CD14-positive monocyte (primary cell): Measurements from ENCODE around the gene FANCC. TPM values are rescaled to one million over a fixed set of nuclear protein-coding genes. Genes with fewer than 3 reads are reported as not detected.

Experiments
- DNase-seq, 3 donors: peaks; one replicate each; pipeline ENCODE4 v3.0.0-alpha.2; 2011 to 2022
- H2AFZ ChIP-seq: 2 replicates; pipeline ENCODE4 v1.6.0; 2012; ENCODE audit warnings: mild to moderate bottlenecking, low read depth, low read length, inconsistent platforms; ENCODE audit not compliant: insufficient read depth, poor library complexity, severe bottlenecking
- H3K27ac ChIP-seq, 2 donors: 1 replicate in 1 of 2; 2 replicates in 1 of 2; pipeline ENCODE4 v1.5.1; 2012 to 2013; ENCODE audit warnings: low read length in 2 of 2, control low read depth in 1 of 2, inconsistent platforms in 1 of 2, low read depth in 1 of 2, mild to moderate bottlenecking in 1 of 2
- H3K27me3 ChIP-seq, 2 donors: one replicate each; pipeline versions ENCODE4 v1.6.0 to v1.6.1; 2011 to 2013; ENCODE audit warnings: low read length in 2 of 2; ENCODE audit not compliant: control insufficient read depth in 2 of 2, insufficient read depth in 2 of 2
- H3K36me3 ChIP-seq, 2 donors: replicated peaks in 1 of 2; 1 replicate in 1 of 2; 2 replicates in 1 of 2; pipeline versions ENCODE4 v1.5.1 to v1.6.1; 2012 to 2013; ENCODE audit warnings: low read length in 2 of 2, control low read depth in 1 of 2, inconsistent platforms in 1 of 2, mild to moderate bottlenecking in 1 of 2; ENCODE audit not compliant: insufficient read depth in 2 of 2, control insufficient read depth in 1 of 2
- H3K4me1 ChIP-seq, 2 donors: 1 replicate in 1 of 2; 2 replicates in 1 of 2; pipeline versions ENCODE4 v1.5.1 to v1.6.1; 2012 to 2013; ENCODE audit warnings: low read length in 2 of 2, control low read depth in 1 of 2, inconsistent platforms in 1 of 2, mild to moderate bottlenecking in 1 of 2, moderate library complexity in 1 of 2; ENCODE audit not compliant: insufficient read depth in 2 of 2, control insufficient read depth in 1 of 2
- H3K4me2 ChIP-seq: replicated peaks from 2 replicates; pipeline ENCODE3; 2012; ENCODE audit warnings: low read length, moderate library complexity, mild to moderate bottlenecking; ENCODE audit not compliant: poor library complexity, severe bottlenecking; ENCODE audit errors: extremely low read depth
- H3K4me3 ChIP-seq, 3 experiments: fragments of 200-600 bp in 1 of 3; sonication (generic) in 1 of 3; replicated peaks in 1 of 3; 1 replicate in 2 of 3; 2 replicates in 1 of 3; pipeline ENCODE4 v1.5.1; 2011 to 2013; ENCODE audit warnings: low read length in 3 of 3, mild to moderate bottlenecking in 3 of 3, control low read depth in 2 of 3, low read depth in 2 of 3, inconsistent platforms in 1 of 3, moderate library complexity in 1 of 3
- H3K79me2 ChIP-seq: 2 replicates; pipeline ENCODE4 v1.6.0; 2012; ENCODE audit warnings: mild to moderate bottlenecking, control low read depth, inconsistent platforms, low read length, moderate library complexity; ENCODE audit not compliant: insufficient read depth
- H3K9ac ChIP-seq: 2 replicates; pipeline ENCODE4 v1.6.0; 2017; ENCODE audit warnings: low read length, mild to moderate bottlenecking; ENCODE audit not compliant: insufficient read depth, poor library complexity, severe bottlenecking
- H3K9me3 ChIP-seq, 2 donors: replicated peaks in 1 of 2; 1 replicate in 1 of 2; 2 replicates in 1 of 2; pipeline versions ENCODE4 v1.5.1 to v1.6.1; 2012 to 2013; ENCODE audit warnings: low read length in 2 of 2, control low read depth in 1 of 2; ENCODE audit not compliant: control insufficient read depth in 1 of 2, insufficient read depth in 1 of 2
- H4K20me1 ChIP-seq: 2 replicates; pipeline ENCODE4 v1.6.0; 2012; ENCODE audit warnings: mild to moderate bottlenecking, low read length, control low read depth, moderate library complexity; ENCODE audit not compliant: insufficient read depth
- H3K27ac Mint-ChIP-seq, 7 donors: one replicate each; pipeline ENCODE4 v1.8.0; 2020; ENCODE audit warnings: mild to moderate bottlenecking in 7 of 7, mixed read lengths in 7 of 7, moderate library complexity in 6 of 7, inconsistent platforms in 2 of 7
- H3K27me3 Mint-ChIP-seq, 3 donors: one replicate each; pipeline ENCODE4 v1.8.0; 2021 to 2022; ENCODE audit warnings: low read depth in 3 of 3, mild to moderate bottlenecking in 3 of 3, mixed read lengths in 3 of 3, moderate library complexity in 3 of 3, inconsistent platforms in 1 of 3
- H3K36me3 Mint-ChIP-seq, 2 donors: one replicate each; pipeline ENCODE4 v1.8.0; 2020; ENCODE audit warnings: mixed read lengths in 2 of 2, inconsistent platforms in 1 of 2, mild to moderate bottlenecking in 1 of 2
- H3K4me1 Mint-ChIP-seq: one replicate; pipeline ENCODE4 v1.8.0; 2020; ENCODE audit warnings: mild to moderate bottlenecking, mixed read lengths
- H3K4me3 Mint-ChIP-seq, 2 donors: one replicate each; pipeline ENCODE4 v1.8.0; 2020; ENCODE audit warnings: mild to moderate bottlenecking in 2 of 2, mixed read lengths in 2 of 2, moderate library complexity in 1 of 2
- H3K9me3 Mint-ChIP-seq, 7 donors: one replicate each; pipeline ENCODE4 v1.8.0; 2020 to 2022; ENCODE audit warnings: mixed read lengths in 7 of 7, mild to moderate bottlenecking in 6 of 7, moderate library complexity in 6 of 7, inconsistent platforms in 2 of 7
- WGBS: methylation state at CpG from one replicate; pipeline ENCODE4 v1.1.5; 2013; ENCODE audit warnings: missing lambda C conversion rate; ENCODE audit not compliant: insufficient coverage; 5-methylcytosine and 5-hydroxymethylcytosine counted together
- intact Hi-C, 2 donors: fragments of 100-400 bp; cut with micrococcal nuclease; formaldehyde crosslinking; loops; one replicate each; pipeline versions ENCODE4 v1.15.0 to v1.15.1; 2023
- polyA plus RNA-seq, 3 donors: library from polyadenylated mRNA; depleted of rRNA in 1 of 3; unstranded in 2 of 3; stranded (reverse) in 1 of 3; fragments of 300-500 nt in 2 of 3; fragments of >200 nt in 1 of 3; fragmentation: Illumina TruSeq in 2 of 3; gene quantifications; 1 replicate in 2 of 3; 2 replicates in 1 of 3; pipeline ENCODE4 v1.2.3, GENCODE V29; 2012 to 2021
- TF ChIP-seq, protein P1 (sequence below): fragments of 200-600 bp; IDR thresholded peaks from one replicate; pipeline ENCODE4 v1.8.0; 2022; ENCODE audit warnings: antibody characterized with exemption, mild to moderate bottlenecking

The FANCC gene
- polyA plus RNA-seq, 3 donors, result 1.2 to 2.2 (median 1.5) TPM

- H3K4me1 Mint-ChIP-seq, result no peaks in the 10 kb centered on the region
- no CpG with 5 or more reads among the region's 3 CpGs for WGBS
- H3K27me3 Mint-ChIP-seq, result peaks cover 6 to 14% (median 11%) of the 10 kb centered on the region in 3 donors
- no peak overlapping the region for H3K9ac ChIP-seq
- peaks cover 0 to 30% (median 13%) of the 10 kb centered on the region in 7 donors for H3K9me3 Mint-ChIP-seq
- peaks cover 2% of the 10 kb centered on the region in 2 donors for H3K27me3 ChIP-seq
- H3K9me3 ChIP-seq, result peaks cover 15 to 22% of the 10 kb centered on the region in 2 donors
- H4K20me1 ChIP-seq, result no peaks in the 10 kb centered on the region
- H3K4me3 Mint-ChIP-seq, result no peak overlapping the region
- no peak overlapping the region for H3K4me3 ChIP-seq
- intact Hi-C loops, result no loop called here
- no peak overlapping the region for H2AFZ ChIP-seq
- no peaks in the 10 kb centered on the region for H3K4me1 ChIP-seq
- H3K4me2 ChIP-seq, result no peak overlapping the region
- no peaks in the 10 kb centered on the region for H3K79me2 ChIP-seq
- TF ChIP-seq, protein P1, sequence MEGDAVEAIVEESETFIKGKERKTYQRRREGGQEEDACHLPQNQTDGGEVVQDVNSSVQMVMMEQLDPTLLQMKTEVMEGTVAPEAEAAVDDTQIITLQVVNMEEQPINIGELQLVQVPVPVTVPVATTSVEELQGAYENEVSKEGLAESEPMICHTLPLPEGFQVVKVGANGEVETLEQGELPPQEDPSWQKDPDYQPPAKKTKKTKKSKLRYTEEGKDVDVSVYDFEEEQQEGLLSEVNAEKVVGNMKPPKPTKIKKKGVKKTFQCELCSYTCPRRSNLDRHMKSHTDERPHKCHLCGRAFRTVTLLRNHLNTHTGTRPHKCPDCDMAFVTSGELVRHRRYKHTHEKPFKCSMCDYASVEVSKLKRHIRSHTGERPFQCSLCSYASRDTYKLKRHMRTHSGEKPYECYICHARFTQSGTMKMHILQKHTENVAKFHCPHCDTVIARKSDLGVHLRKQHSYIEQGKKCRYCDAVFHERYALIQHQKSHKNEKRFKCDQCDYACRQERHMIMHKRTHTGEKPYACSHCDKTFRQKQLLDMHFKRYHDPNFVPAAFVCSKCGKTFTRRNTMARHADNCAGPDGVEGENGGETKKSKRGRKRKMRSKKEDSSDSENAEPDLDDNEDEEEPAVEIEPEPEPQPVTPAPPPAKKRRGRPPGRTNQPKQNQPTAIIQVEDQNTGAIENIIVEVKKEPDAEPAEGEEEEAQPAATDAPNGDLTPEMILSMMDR, result peak; percentile 50
- H3K36me3 Mint-ChIP-seq, result no peaks in the 10 kb centered on the region
- H3K27ac Mint-ChIP-seq, result no peak overlapping the region
- no peak for DNase-seq
- no peaks in the 10 kb centered on the region for H3K36me3 ChIP-seq
- H3K27ac ChIP-seq, result no peak overlapping the region
Measured at GRCh38 chr9:95336281-95336680, 18.8 kb upstream of the FANCC start.

- Mint-ChIP-seq H3K4me1 (no peaks in the 10 kb centered on the region), H3K9me3 (peaks cover 0 to 41% (median 21%) of the 10 kb centered on the region in 7 donors), H3K27ac (no peak overlapping the region), H3K36me3 (no peaks in the 10 kb centered on the region), H3K4me3 (no peak overlapping the region), H3K27me3 (peaks cover 11 to 18% (median 18%) of the 10 kb centered on the region in 3 donors)
- H3K36me3 ChIP-seq, result no peaks in the 10 kb centered on the region
- peaks cover 15 to 20% of the 10 kb centered on the region in 2 donors for H3K9me3 ChIP-seq
- intact Hi-C loops, result no loop called here
- no peak overlapping the region for H3K9ac ChIP-seq
- no peak overlapping the region for H3K4me2 ChIP-seq
- no peak overlapping the region for H2AFZ ChIP-seq
- no peak overlapping the region for H3K4me3 ChIP-seq
- no peaks in the 10 kb centered on the region for H3K4me1 ChIP-seq
- TF ChIP-seq, protein P1, result no peak
- peaks cover 2% of the 10 kb centered on the region in 2 donors for H3K27me3 ChIP-seq
- no peak for DNase-seq
- H4K20me1 ChIP-seq, result no peaks in the 10 kb centered on the region
- H3K79me2 ChIP-seq, result no peaks in the 10 kb centered on the region
- WGBS, result no CpG with 5 or more reads among the region's 2 CpGs
- H3K27ac ChIP-seq, result no peak overlapping the region
Measured at GRCh38 chr9:95333426-95333825, 15.9 kb upstream of the FANCC start.
